Measurements from ENCODE around the gene LRRTM3.
A peak's percentile ranks its signal among the peaks of the same experiment; 100 is the strongest.

DNA sequence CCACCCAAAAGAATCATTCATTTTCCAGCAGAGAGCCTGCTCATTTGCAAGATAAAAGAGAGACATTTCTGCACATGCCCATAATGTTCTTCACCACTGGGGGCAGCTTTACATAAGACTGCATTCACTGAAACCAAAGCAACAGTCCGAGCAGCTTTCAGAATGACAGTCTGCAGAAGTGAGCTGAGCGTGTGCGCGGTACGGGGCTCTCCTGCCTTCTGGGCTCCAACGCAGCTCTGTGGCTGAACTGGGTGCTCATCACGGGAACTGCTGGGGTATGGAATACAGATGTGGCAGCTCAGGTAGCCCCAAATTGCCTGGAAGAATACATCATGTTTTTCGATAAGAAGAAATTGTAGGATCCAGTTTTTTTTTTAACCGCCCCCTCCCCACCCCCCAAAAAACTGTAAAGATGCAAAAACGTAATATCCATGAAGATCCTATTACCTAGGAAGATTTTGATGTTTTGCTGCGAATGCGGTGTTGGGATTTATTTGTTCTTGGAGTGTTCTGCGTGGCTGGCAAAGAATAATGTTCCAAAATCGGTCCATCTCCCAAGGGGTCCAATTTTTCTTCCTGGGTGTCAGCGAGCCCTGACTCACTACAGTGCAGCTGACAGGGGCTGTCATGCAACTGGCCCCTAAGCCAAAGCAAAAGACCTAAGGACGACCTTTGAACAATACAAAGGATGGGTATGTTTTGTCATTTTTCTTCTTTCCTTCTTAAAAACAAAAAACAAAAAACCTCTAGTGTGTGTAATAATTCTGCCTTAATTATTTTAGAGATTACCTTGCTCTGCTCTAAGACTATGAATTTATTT is at the start of gene LRRTM3:
- TF ChIP-seq, protein P1, sequence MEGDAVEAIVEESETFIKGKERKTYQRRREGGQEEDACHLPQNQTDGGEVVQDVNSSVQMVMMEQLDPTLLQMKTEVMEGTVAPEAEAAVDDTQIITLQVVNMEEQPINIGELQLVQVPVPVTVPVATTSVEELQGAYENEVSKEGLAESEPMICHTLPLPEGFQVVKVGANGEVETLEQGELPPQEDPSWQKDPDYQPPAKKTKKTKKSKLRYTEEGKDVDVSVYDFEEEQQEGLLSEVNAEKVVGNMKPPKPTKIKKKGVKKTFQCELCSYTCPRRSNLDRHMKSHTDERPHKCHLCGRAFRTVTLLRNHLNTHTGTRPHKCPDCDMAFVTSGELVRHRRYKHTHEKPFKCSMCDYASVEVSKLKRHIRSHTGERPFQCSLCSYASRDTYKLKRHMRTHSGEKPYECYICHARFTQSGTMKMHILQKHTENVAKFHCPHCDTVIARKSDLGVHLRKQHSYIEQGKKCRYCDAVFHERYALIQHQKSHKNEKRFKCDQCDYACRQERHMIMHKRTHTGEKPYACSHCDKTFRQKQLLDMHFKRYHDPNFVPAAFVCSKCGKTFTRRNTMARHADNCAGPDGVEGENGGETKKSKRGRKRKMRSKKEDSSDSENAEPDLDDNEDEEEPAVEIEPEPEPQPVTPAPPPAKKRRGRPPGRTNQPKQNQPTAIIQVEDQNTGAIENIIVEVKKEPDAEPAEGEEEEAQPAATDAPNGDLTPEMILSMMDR (IDR thresholded peaks at IDR 0.05), result peak; percentile 14 to 70 (median 50)
- TF ChIP-seq POLR2A (IDR thresholded peaks at IDR 0.05), result no peak

All from thyroid gland (tissue), 4 donors.